Measurements from ENCODE around the gene ZFYVE26.

GRCh38 chr14:67859169-67859749, 42.9 kb upstream of the ZFYVE26 start:
- TF ChIP-seq POLR2AphosphoS5 (IDR thresholded peaks at IDR 0.05; ENCODE audit: low read depth, low read length) (no peak), POLR2A (IDR thresholded peaks at IDR 0.05; ENCODE audit: low read depth, low read length) (no peak), TAF1 (IDR thresholded peaks at IDR 0.05; ENCODE audit: low read depth, low read length) (no peak), SPI1 (IDR thresholded peaks at IDR 0.05; ENCODE audit: low read depth, low read length) (peak; percentile 49), PAX5 (IDR thresholded peaks at IDR 0.05; ENCODE audit: insufficient read depth, low read length, severe bottlenecking) (no peak)
